DND-41 (cell line): ENCODE data around the gene RPUSD4.
A peak's percentile ranks its signal among the peaks of the same experiment; 100 is the strongest.

Source experiments
- ATAC-seq: fragments of 200-7000 bp; cut with Tn5 transposase; 3 replicates; pipeline ENCODE4 v1.9.1; 2021; ENCODE audit warnings: low read depth; ENCODE audit not compliant: insufficient read depth
- DNase-seq: peaks from one replicate; pipeline ENCODE4 v3.0.0-alpha.2; 2020
- H2AFZ ChIP-seq: 2 replicates; pipeline ENCODE4 v1.6.0; 2012; ENCODE audit warnings: low read depth, low read length
- H3K27ac ChIP-seq: 2 replicates; pipeline ENCODE4 v1.5.1; 2012; ENCODE audit warnings: low read length, inconsistent platforms
- H3K27me3 ChIP-seq: fragments of 200-600 bp; sonication (generic); 2 replicates; pipeline ENCODE4 v1.6.0; 2012; ENCODE audit warnings: low read length, mild to moderate bottlenecking, inconsistent platforms; ENCODE audit not compliant: insufficient read depth, poor library complexity
- H3K36me3 ChIP-seq: 2 replicates; pipeline ENCODE4 v1.5.1; 2012; ENCODE audit warnings: low read length, inconsistent platforms; ENCODE audit not compliant: insufficient read depth
- H3K4me1 ChIP-seq: 2 replicates; pipeline ENCODE4 v1.5.1; 2012; ENCODE audit warnings: mild to moderate bottlenecking, low read length; ENCODE audit not compliant: insufficient read depth
- H3K4me2 ChIP-seq: 2 replicates; pipeline ENCODE4 v1.6.0; 2012; ENCODE audit warnings: mild to moderate bottlenecking, moderate library complexity, low read length, inconsistent platforms; ENCODE audit not compliant: insufficient read depth
- H3K4me3 ChIP-seq, 2 experiments: fragments of 200-600 bp in 1 of 2; shearing (Covaris generic) in 1 of 2; 2 replicates each; pipeline ENCODE4 v1.5.1; 2012 to 2016; ENCODE audit warnings: inconsistent platforms in 2 of 2, low read length in 2 of 2, mild to moderate bottlenecking in 2 of 2, low read depth in 1 of 2, moderate library complexity in 1 of 2
- H3K79me2 ChIP-seq: 2 replicates; pipeline ENCODE4 v1.6.0; 2012; ENCODE audit warnings: low read length, inconsistent platforms; ENCODE audit not compliant: insufficient read depth
- H3K9ac ChIP-seq: 2 replicates; pipeline ENCODE4 v1.6.0; 2012; ENCODE audit warnings: low read depth, mild to moderate bottlenecking, inconsistent platforms, low read length, moderate library complexity
- H3K9me3 ChIP-seq: 2 replicates; pipeline ENCODE4 v1.5.1; 2012; ENCODE audit warnings: low read length, moderate library complexity, mild to moderate bottlenecking, inconsistent platforms; ENCODE audit not compliant: insufficient read depth, severe bottlenecking
- H4K20me1 ChIP-seq: 2 replicates; pipeline ENCODE4 v1.6.0; 2012; ENCODE audit warnings: low read length; ENCODE audit not compliant: insufficient read depth
- EZH2 ChIP-seq: IDR thresholded peaks from 3 replicates; pipeline ENCODE4 v1.6.1; 2012; ENCODE audit warnings: borderline replicate concordance, low read depth, mild to moderate bottlenecking, moderate library complexity, low read length, inconsistent platforms; ENCODE audit not compliant: severe bottlenecking
- TF ChIP-seq, protein P1 (sequence below): IDR thresholded peaks from 2 replicates; pipeline ENCODE4 v1.5.1; 2012; ENCODE audit warnings: borderline replicate concordance, low read length, moderate library complexity, mild to moderate bottlenecking; ENCODE audit not compliant: poor library complexity, severe bottlenecking; ENCODE audit errors: extremely low read depth

The RPUSD4 gene

GRCh38 chr11:126212089-126212660 is 725 bp upstream of the RPUSD4 start:
- DNase-seq (no peak), ATAC-seq (no peak)
- Histone ChIP-seq H3K36me3 (peaks cover 26% of the 10 kb centered on the region), H4K20me1 (no peaks in the 10 kb centered on the region; the same call in 1 of the 2 replicates), H3K79me2 (peaks cover 73% of the 10 kb centered on the region), H3K4me3 (peak overlapping the region; percentile 59 to 75), H3K27ac (peak overlapping the region; percentile 78), H2AFZ (peak overlapping the region; percentile 76), H3K9ac (peak overlapping the region; percentile 60), H3K9me3 (no peaks in the 10 kb centered on the region), H3K4me2 (peak overlapping the region; percentile 79), H3K27me3 (no peaks in the 10 kb centered on the region), H3K4me1 (peaks cover 34% of the 10 kb centered on the region)
- no peak for TF ChIP-seq EZH2
- TF ChIP-seq, protein P1, sequence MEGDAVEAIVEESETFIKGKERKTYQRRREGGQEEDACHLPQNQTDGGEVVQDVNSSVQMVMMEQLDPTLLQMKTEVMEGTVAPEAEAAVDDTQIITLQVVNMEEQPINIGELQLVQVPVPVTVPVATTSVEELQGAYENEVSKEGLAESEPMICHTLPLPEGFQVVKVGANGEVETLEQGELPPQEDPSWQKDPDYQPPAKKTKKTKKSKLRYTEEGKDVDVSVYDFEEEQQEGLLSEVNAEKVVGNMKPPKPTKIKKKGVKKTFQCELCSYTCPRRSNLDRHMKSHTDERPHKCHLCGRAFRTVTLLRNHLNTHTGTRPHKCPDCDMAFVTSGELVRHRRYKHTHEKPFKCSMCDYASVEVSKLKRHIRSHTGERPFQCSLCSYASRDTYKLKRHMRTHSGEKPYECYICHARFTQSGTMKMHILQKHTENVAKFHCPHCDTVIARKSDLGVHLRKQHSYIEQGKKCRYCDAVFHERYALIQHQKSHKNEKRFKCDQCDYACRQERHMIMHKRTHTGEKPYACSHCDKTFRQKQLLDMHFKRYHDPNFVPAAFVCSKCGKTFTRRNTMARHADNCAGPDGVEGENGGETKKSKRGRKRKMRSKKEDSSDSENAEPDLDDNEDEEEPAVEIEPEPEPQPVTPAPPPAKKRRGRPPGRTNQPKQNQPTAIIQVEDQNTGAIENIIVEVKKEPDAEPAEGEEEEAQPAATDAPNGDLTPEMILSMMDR: no peak

GRCh38 chr11:126210871-126211235 is 597 bp downstream of the RPUSD4 start:
- no peak for DNase-seq
- Histone ChIP-seq H3K4me3 (peak overlapping the region; percentile 59 to 75; a peak in 3 of 4 replicates), H3K4me2 (peak overlapping the region; percentile 79), H3K9me3 (no peaks in the 10 kb centered on the region), H3K9ac (peak overlapping the region; percentile 60), H3K36me3 (peaks cover 37% of the 10 kb centered on the region), H3K27ac (peak overlapping the region; percentile 69), H3K4me1 (peaks cover 34% of the 10 kb centered on the region), H4K20me1 (no peaks in the 10 kb centered on the region), H3K79me2 (peaks cover 60% of the 10 kb centered on the region), H3K27me3 (no peaks in the 10 kb centered on the region), H2AFZ (peak overlapping the region; percentile 88)
- TF ChIP-seq, protein P1: no peak
- TF ChIP-seq EZH2: no peak
- no peak for ATAC-seq

GRCh38 chr11:126207896-126208295 is 3.6 kb downstream of the RPUSD4 start:
- H3K27me3 ChIP-seq: no peaks in the 10 kb centered on the region
- peaks cover 25% of the 10 kb centered on the region for H3K4me1 ChIP-seq
- no peak overlapping the region for H3K9ac ChIP-seq
- H3K4me3 ChIP-seq: no peak overlapping the region
- H3K4me2 ChIP-seq: no peak overlapping the region
- no peak for ATAC-seq
- peaks cover 35% of the 10 kb centered on the region for H3K79me2 ChIP-seq
- H3K36me3 ChIP-seq: peaks cover 67% of the 10 kb centered on the region
- no peaks in the 10 kb centered on the region for H4K20me1 ChIP-seq
- TF ChIP-seq, protein P1: no peak
- TF ChIP-seq EZH2: no peak
- H3K9me3 ChIP-seq: no peaks in the 10 kb centered on the region
- H2AFZ ChIP-seq: no peak overlapping the region
- no peak overlapping the region for H3K27ac ChIP-seq
- no peak for DNase-seq

- Histone ChIP-seq H3K27ac (no peak overlapping the region), H3K4me1 (peaks cover 11% of the 10 kb centered on the region), H3K4me2 (no peak overlapping the region), H3K36me3 (peaks cover 91% of the 10 kb centered on the region), H2AFZ (no peak overlapping the region), H4K20me1 (no peaks in the 10 kb centered on the region; the same call in 1 of the 2 replicates), H3K27me3 (no peaks in the 10 kb centered on the region), H3K9me3 (no peaks in the 10 kb centered on the region), H3K9ac (no peak overlapping the region), H3K4me3 (no peak overlapping the region), H3K79me2 (peaks cover 12% of the 10 kb centered on the region)
- DNase-seq (no peak), ATAC-seq (no peak)
- TF ChIP-seq, protein P1: no peak
- no peak for TF ChIP-seq EZH2
These were observed 6.1 kb downstream of the RPUSD4 start for GRCh38 chr11:126205359-126205758.
